Activated CD8-positive, alpha-beta T cell treated with anti-CD3 and anti-CD28 coated beads for 36 hours (primary cell): ENCODE measurements around the gene ZNF519. TPM values are rescaled to one million over a fixed set of nuclear protein-coding genes. Genes with fewer than 3 reads are reported as not detected.

Source experiments
- ATAC-seq: fragments of 200-7000 bp; cut with Tn5 transposase; one replicate; pipeline ENCODE4 v1.10.0; 2021; ENCODE audit warnings: mild to moderate bottlenecking, moderate library complexity
- CTCF ChIA-PET: fragments of 350-600 bp; sonication (Branson Sonifier 250); formaldehyde crosslinking; loops from one replicate; lab custom pipeline; 2021; ENCODE audit warnings: antibody characterized with exemption; lab: Charles Lee
- POLR2A ChIA-PET: fragments of 350-600 bp; sonication (Branson Sonifier 250); formaldehyde crosslinking; loops from one replicate; lab custom pipeline; 2021; ENCODE audit warnings: antibody characterized with exemption; lab: Charles Lee
- DNase-seq: peaks from one replicate; pipeline ENCODE4 v3.0.0-alpha.2; 2020
- H3K27ac Mint-ChIP-seq: one replicate; pipeline ENCODE4 v1.8.0; 2021; ENCODE audit warnings: mild to moderate bottlenecking, mixed read lengths
- H3K27me3 Mint-ChIP-seq: one replicate; pipeline ENCODE4 v1.8.0; 2021; ENCODE audit warnings: mixed read lengths
- H3K36me3 Mint-ChIP-seq: one replicate; pipeline ENCODE4 v1.8.0; 2021; ENCODE audit warnings: low read depth, mixed read lengths
- H3K4me1 Mint-ChIP-seq: one replicate; pipeline ENCODE4 v1.8.0; 2021; ENCODE audit warnings: low read depth, mixed read lengths
- H3K4me3 Mint-ChIP-seq: one replicate; pipeline ENCODE4 v1.8.0; 2021; ENCODE audit warnings: mild to moderate bottlenecking, moderate library complexity, mixed read lengths
- H3K9me3 Mint-ChIP-seq: one replicate; pipeline ENCODE4 v1.8.0; 2021; ENCODE audit warnings: mixed read lengths
- CTCF ChIP-seq: fragments of 200-600 bp; IDR thresholded peaks from one replicate; pipeline ENCODE4 v1.8.0; 2022; ENCODE audit warnings: antibody characterized with exemption, mild to moderate bottlenecking
- intact Hi-C: fragments of 100-400 bp; cut with micrococcal nuclease; formaldehyde crosslinking; loops from one replicate; pipeline ENCODE4 v1.10.0; 2022
- total RNA-seq, 2 experiments: library from RNA; stranded (reverse); gene quantifications; one replicate each; pipeline ENCODE4 v1.2.3, GENCODE V29; 2021

Gene ZNF519
- total RNA-seq, 2 experiments from 2014 or later, result 14.9 to 17.7 TPM

DNA sequence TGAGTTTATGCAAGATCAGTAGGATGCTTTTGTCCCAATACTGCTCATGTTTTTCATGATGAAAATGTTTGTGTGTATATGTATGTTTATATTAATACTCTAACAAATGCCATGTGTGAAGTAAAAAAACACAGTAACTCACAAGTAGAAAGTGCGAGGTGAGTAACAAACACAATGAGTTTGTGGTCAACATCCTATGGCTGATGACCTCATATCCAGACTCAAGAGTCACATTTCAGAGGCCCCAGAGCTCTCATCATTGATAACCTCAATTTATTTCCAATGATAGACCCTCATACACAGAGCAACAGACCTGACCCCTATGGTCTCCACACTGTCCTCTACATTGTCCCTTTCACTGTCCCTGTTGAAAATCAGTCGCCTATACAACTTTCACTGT lies 34.5 kb downstream of the ZNF519 start:
- Mint-ChIP-seq H3K36me3 (peaks cover 35% of the 10 kb centered on the region), H3K4me3 (no peak overlapping the region), H3K27ac (no peak overlapping the region), H3K4me1 (peaks cover 36% of the 10 kb centered on the region), H3K27me3 (no peaks in the 10 kb centered on the region), H3K9me3 (peaks cover 8% of the 10 kb centered on the region)
- no peak for TF ChIP-seq CTCF
- intact Hi-C loops, result no loop called here
- peak; percentile 46 for ATAC-seq
- ChIA-PET CTCF (interaction anchor here (2.8 kb wide), 1 partner anchor 11 kb away, joined by 15 read pairs; no protein-coding TSS in a partner anchor), POLR2A (no interaction called here)
- DNase-seq, result no peak

- DNase-seq (no peak), ATAC-seq (no peak)
- H3K36me3 Mint-ChIP-seq, result peaks cover 12% of the 10 kb centered on the region
- H3K9me3 Mint-ChIP-seq, result no peaks in the 10 kb centered on the region
- no peak overlapping the region for H3K27ac Mint-ChIP-seq
- ChIA-PET CTCF (interaction anchor here (0.6 kb wide), 1 partner anchor 316 kb away, joined by 3 read pairs; no protein-coding TSS in a partner anchor), POLR2A (no interaction called here)
- peaks cover 11% of the 10 kb centered on the region for H3K4me1 Mint-ChIP-seq
- H3K4me3 Mint-ChIP-seq, result no peak overlapping the region
- H3K27me3 Mint-ChIP-seq, result no peaks in the 10 kb centered on the region
- TF ChIP-seq CTCF, result no peak
- intact Hi-C loops, result no loop called here
These were observed 38.8 kb downstream of the ZNF519 start for GRCh38 chr18:14093307-14093915.

- Mint-ChIP-seq H3K27ac (no peak overlapping the region), H3K36me3 (peaks cover 8% of the 10 kb centered on the region), H3K27me3 (no peaks in the 10 kb centered on the region), H3K4me3 (no peak overlapping the region), H3K9me3 (no peaks in the 10 kb centered on the region), H3K4me1 (peaks cover 6% of the 10 kb centered on the region)
- CTCF ChIA-PET, result no interaction called here
- POLR2A ChIA-PET, result no interaction called here
- DNase-seq (no peak), ATAC-seq (no peak)
- intact Hi-C loops, result no loop called here
- TF ChIP-seq CTCF, result no peak
These were observed 39.5 kb downstream of the ZNF519 start for GRCh38 chr18:14092625-14093306.

GRCh38 chr18:14089781-14090180 lies 42.5 kb downstream of the ZNF519 start:
- H3K36me3 Mint-ChIP-seq, result no peaks in the 10 kb centered on the region
- ChIA-PET CTCF (interaction anchor here (1.1 kb wide), 1 partner anchor 277 kb away, joined by 3 read pairs; no protein-coding TSS in a partner anchor), POLR2A (no interaction called here)
- TF ChIP-seq CTCF, result no peak
- ATAC-seq, result no peak
- H3K27me3 Mint-ChIP-seq, result peaks cover 4% of the 10 kb centered on the region
- intact Hi-C loops, result loop anchor here (5.0 kb wide), 1 partner anchor 267 kb away; the partner anchor contains the start of gene MC5R
- no peak for DNase-seq
- no peaks in the 10 kb centered on the region for H3K9me3 Mint-ChIP-seq
- H3K27ac Mint-ChIP-seq, result no peak overlapping the region
- H3K4me1 Mint-ChIP-seq, result no peaks in the 10 kb centered on the region
- H3K4me3 Mint-ChIP-seq, result no peak overlapping the region

DNA sequence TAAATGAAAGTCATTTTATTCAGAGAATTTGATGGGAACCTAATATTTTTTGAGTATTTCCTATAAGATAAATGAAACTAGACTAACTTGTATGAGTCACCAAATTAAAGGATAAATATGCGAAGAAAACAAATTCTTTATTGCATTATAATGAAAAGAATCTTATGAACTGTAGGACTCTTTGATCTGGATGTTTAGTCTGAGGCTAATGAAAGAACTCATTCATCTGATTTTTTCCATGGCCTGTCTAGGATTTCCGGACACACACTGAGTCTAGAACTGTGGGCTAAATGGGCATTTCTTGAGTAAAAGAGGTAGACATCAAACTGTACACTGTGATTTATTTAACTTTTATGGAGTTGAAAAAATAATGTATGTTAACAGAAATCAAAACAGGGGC lies 43.0 kb downstream of the ZNF519 start:
- no peak for TF ChIP-seq CTCF
- ATAC-seq (no peak), DNase-seq (no peak)
- Mint-ChIP-seq H3K9me3 (no peaks in the 10 kb centered on the region), H3K27ac (no peak overlapping the region), H3K4me1 (no peaks in the 10 kb centered on the region), H3K27me3 (peaks cover 4% of the 10 kb centered on the region), H3K36me3 (no peaks in the 10 kb centered on the region), H3K4me3 (no peak overlapping the region)
- intact Hi-C loops, result loop anchor here (5.0 kb wide), 1 partner anchor 267 kb away; the partner anchor contains the start of gene MC5R
- ChIA-PET CTCF (interaction anchor here (3.5 kb wide), 1 partner anchor 16 kb away, joined by 23 read pairs; no protein-coding TSS in a partner anchor), POLR2A (no interaction called here)
